Effector memory CD4-positive, alpha-beta T cell (primary cell): ENCODE measurements around the gene KIAA1755.

Experiments used
- DNase-seq, 3 donors: peaks; one replicate each; pipeline ENCODE4 v3.0.0-alpha.2; 2020
- H3K27ac ChIP-seq: 2 replicates; pipeline ENCODE4 v1.7.0; 2013; ENCODE audit warnings: mild to moderate bottlenecking, low read length, moderate library complexity; ENCODE audit not compliant: insufficient read depth, poor library complexity, severe bottlenecking
- H3K27me3 ChIP-seq: replicated peaks from 2 replicates; pipeline ENCODE4 v1.7.0; 2013; ENCODE audit warnings: mild to moderate bottlenecking, low read length; ENCODE audit not compliant: insufficient read depth, control insufficient read depth, poor library complexity, severe bottlenecking
- H3K36me3 ChIP-seq: 2 replicates; pipeline ENCODE4 v1.7.0; 2013; ENCODE audit warnings: mild to moderate bottlenecking, low read length, moderate library complexity; ENCODE audit not compliant: control insufficient read depth, insufficient read depth
- H3K4me1 ChIP-seq: 2 replicates; pipeline ENCODE4 v1.7.0; 2013; ENCODE audit warnings: low read length, mild to moderate bottlenecking; ENCODE audit not compliant: control insufficient read depth, insufficient read depth, poor library complexity, severe bottlenecking
- H3K4me3 ChIP-seq: 2 replicates; pipeline ENCODE4 v1.7.0; 2013; ENCODE audit warnings: low read length, low read depth, mild to moderate bottlenecking; ENCODE audit not compliant: insufficient read depth, poor library complexity, severe bottlenecking
- H3K9me3 ChIP-seq: 2 replicates; pipeline ENCODE4 v1.7.0; 2013; ENCODE audit warnings: mild to moderate bottlenecking, low read length, moderate library complexity; ENCODE audit not compliant: control insufficient read depth

Gene KIAA1755

GRCh38 chr20:38162878-38163875 is 97.4 kb downstream of the KIAA1755 start:
- Histone ChIP-seq H3K9me3 (no peaks in the 10 kb centered on the region), H3K4me3 (no peak overlapping the region), H3K27ac (no peak overlapping the region), H3K27me3 (no peaks in the 10 kb centered on the region), H3K4me1 (peaks cover 5% of the 10 kb centered on the region), H3K36me3 (no peaks in the 10 kb centered on the region)
- DNase-seq = no peak

GRCh38 chr20:38162149-38162548 is 98.4 kb downstream of the KIAA1755 start:
- no peaks in the 10 kb centered on the region for H3K9me3 ChIP-seq
- H3K4me1 ChIP-seq = peaks cover 5% of the 10 kb centered on the region
- H3K27me3 ChIP-seq = no peaks in the 10 kb centered on the region
- DNase-seq = no peak
- H3K27ac ChIP-seq = no peak overlapping the region
- no peak overlapping the region for H3K4me3 ChIP-seq
- H3K36me3 ChIP-seq = no peaks in the 10 kb centered on the region

- no peaks in the 10 kb centered on the region for H3K36me3 ChIP-seq
- no peaks in the 10 kb centered on the region for H3K9me3 ChIP-seq
- DNase-seq = no peak
- no peaks in the 10 kb centered on the region for H3K27me3 ChIP-seq
- H3K4me1 ChIP-seq = peaks cover 5% of the 10 kb centered on the region
- no peak overlapping the region for H3K4me3 ChIP-seq
- no peak overlapping the region for H3K27ac ChIP-seq
Observed at GRCh38 chr20:38161412-38161774, 99.1 kb downstream of the KIAA1755 start.
